Tibial artery (tissue), 4 donors: ENCODE data around the gene MIGA1.

Source experiments
- DNase-seq, 2 donors: peaks; one replicate each; pipeline ENCODE4 v3.0.0-alpha.2; 2019
- H3K27ac ChIP-seq, 2 donors: fragments of 200-600 bp; sonication (generic) in 1 of 2; 1 replicate in 1 of 2; 2 replicates in 1 of 2; pipeline ENCODE4 v1.5.1; 2018 to 2019; ENCODE audit warnings: mild to moderate bottlenecking in 1 of 2
- H3K27me3 ChIP-seq, 2 donors: fragments of 200-600 bp; sonication (generic) in 1 of 2; one replicate each; pipeline versions ENCODE4 v1.5.1 to v1.6.0; 2016 to 2019
- H3K36me3 ChIP-seq, 3 donors: fragments of 200-600 bp; sonication (generic) in 2 of 3; one replicate each; pipeline ENCODE4 v1.5.1; 2016 to 2019; ENCODE audit warnings: mild to moderate bottlenecking in 2 of 3
- H3K4me1 ChIP-seq, 4 donors: fragments of 200-600 bp; sonication (generic) in 2 of 4; 1 replicate in 3 of 4; 2 replicates in 1 of 4; pipeline ENCODE4 v1.5.1; 2016 to 2019
- H3K4me3 ChIP-seq, 2 donors: fragments of 200-600 bp; sonication (generic) in 1 of 2; 1 replicate in 1 of 2; 2 replicates in 1 of 2; pipeline ENCODE4 v1.5.1; 2018 to 2019; ENCODE audit warnings: mild to moderate bottlenecking in 2 of 2
- H3K9me3 ChIP-seq, 3 donors: fragments of 200-600 bp; sonication (generic) in 1 of 3; one replicate each; pipeline ENCODE4 v1.5.1; 2016 to 2019
- CTCF ChIP-seq, 2 experiments: fragments of 200-600 bp in 1 of 2; fragments of 450-650 bp in 1 of 2; IDR thresholded peaks; one replicate each; pipeline ENCODE4 v1.5.1; 2017 to 2019; ENCODE audit warnings: antibody characterized with exemption in 2 of 2, mild to moderate bottlenecking in 1 of 2, moderate library complexity in 1 of 2
- intact Hi-C: fragments of 100-400 bp; cut with DNase I; formaldehyde crosslinking; loops from one replicate; pipeline ENCODE4 v1.15.0; 2023; ENCODE audit warnings: low total_unique reads

Gene MIGA1

GRCh38 chr1:77888781-77889642, 109.6 kb downstream of the MIGA1 start:
- DNase-seq: peak; percentile 28 to 72
- peak overlapping the region; percentile 96 to 97 for H3K4me3 ChIP-seq
- TF ChIP-seq CTCF (IDR thresholded peaks at IDR 0.05): no peak
- no peaks in the 10 kb centered on the region for H3K27me3 ChIP-seq
- H3K9me3 ChIP-seq: no peaks in the 10 kb centered on the region
- H3K4me1 ChIP-seq: peaks cover 0 to 69% (median 9%) of the 10 kb centered on the region in 4 donors
- peak overlapping the region; percentile 97 to 98 for H3K27ac ChIP-seq
- H3K36me3 ChIP-seq: peaks cover 7 to 14% (median 12%) of the 10 kb centered on the region in 3 donors
- intact Hi-C loops: loop anchor here (10.0 kb wide), 1 partner anchor 54 kb away; no protein-coding TSS in a partner anchor

- Histone ChIP-seq H3K4me1 (peaks cover 0 to 75% (median 9%) of the 10 kb centered on the region in 4 donors), H3K9me3 (no peaks in the 10 kb centered on the region), H3K27me3 (no peaks in the 10 kb centered on the region), H3K4me3 (peak overlapping the region; percentile 96 to 97), H3K36me3 (peaks cover 7 to 21% (median 19%) of the 10 kb centered on the region in 3 donors), H3K27ac (peak overlapping the region; percentile 97 to 98)
- TF ChIP-seq CTCF (IDR thresholded peaks at IDR 0.05): no peak
- DNase-seq: no peak
- intact Hi-C loops: loop anchor here (10.0 kb wide), 1 partner anchor 55 kb away; no protein-coding TSS in a partner anchor
Observed at GRCh38 chr1:77889671-77890070, 110.2 kb downstream of the MIGA1 start.

- intact Hi-C loops: no loop called here
- H3K27ac ChIP-seq: peak overlapping the region; percentile 97 to 98
- peaks cover 0 to 75% (median 11%) of the 10 kb centered on the region in 4 donors for H3K4me1 ChIP-seq
- peaks cover 7 to 31% (median 21%) of the 10 kb centered on the region in 3 donors for H3K36me3 ChIP-seq
- TF ChIP-seq CTCF (IDR thresholded peaks at IDR 0.05): no peak
- H3K4me3 ChIP-seq: peak overlapping the region; percentile 96 to 97
- no peaks in the 10 kb centered on the region for H3K27me3 ChIP-seq
- no peaks in the 10 kb centered on the region for H3K9me3 ChIP-seq
- no peak for DNase-seq
Observed at GRCh38 chr1:77891200-77891599, 111.8 kb downstream of the MIGA1 start.

GRCh38 chr1:77899647-77900320, 120.3 kb downstream of the MIGA1 start:
- H3K27ac ChIP-seq: peak overlapping the region; percentile 20 to 21
- H3K27me3 ChIP-seq: no peaks in the 10 kb centered on the region
- intact Hi-C loops: loop anchor here (5.0 kb wide), 1 partner anchor 77 kb away; no protein-coding TSS in a partner anchor
- H3K4me1 ChIP-seq: peaks cover 0 to 68% (median 8%) of the 10 kb centered on the region in 4 donors
- TF ChIP-seq CTCF (IDR thresholded peaks at IDR 0.05): no peak
- DNase-seq: no peak
- H3K4me3 ChIP-seq: no peak overlapping the region
- no peaks in the 10 kb centered on the region for H3K9me3 ChIP-seq
- peaks cover 0 to 11% (median 0%) of the 10 kb centered on the region in 3 donors for H3K36me3 ChIP-seq

GRCh38 chr1:77900687-77901293, 121.3 kb downstream of the MIGA1 start:
- no peak overlapping the region for H3K4me3 ChIP-seq
- peaks cover 0 to 70% (median 7%) of the 10 kb centered on the region in 4 donors for H3K4me1 ChIP-seq
- TF ChIP-seq CTCF (IDR thresholded peaks at IDR 0.05): peak; percentile 55 to 67
- no peaks in the 10 kb centered on the region for H3K9me3 ChIP-seq
- no peaks in the 10 kb centered on the region for H3K27me3 ChIP-seq
- intact Hi-C loops: loop anchor here (5.0 kb wide), 1 partner anchor 78 kb away; no protein-coding TSS in a partner anchor
- peaks cover 0 to 3% (median 0%) of the 10 kb centered on the region in 3 donors for H3K36me3 ChIP-seq
- H3K27ac ChIP-seq: peak overlapping the region; percentile 13 to 21
- DNase-seq: peak in 1 of 2 donors; percentile 37
